WERI-Rb-1 (cell line): ENCODE measurements around the gene EPOP.

ENCODE experiments used
- DNase-seq: peaks from one replicate; pipeline ENCODE4 v3.0.0-alpha.2; 2020
- H3K27ac ChIP-seq: fragments of 250-450 bp; sonication (Bioruptor Pico); 2 replicates; pipeline ENCODE4 v1.5.1; 2020; ENCODE audit warnings: mild to moderate bottlenecking, moderate library complexity
- H3K27me3 ChIP-seq: fragments of 250-450 bp; sonication (Bioruptor Pico); 2 replicates; pipeline ENCODE4 v1.5.1; 2021; ENCODE audit warnings: mild to moderate bottlenecking, low read depth, moderate library complexity; ENCODE audit not compliant: insufficient read depth, severe bottlenecking
- H3K36me3 ChIP-seq: fragments of 250-450 bp; sonication (Bioruptor Pico); 2 replicates; pipeline ENCODE4 v1.5.1; 2020; ENCODE audit warnings: mild to moderate bottlenecking, moderate library complexity
- H3K4me3 ChIP-seq: 2 replicates; pipeline ENCODE4 v1.5.1; 2011; ENCODE audit warnings: low read depth, mild to moderate bottlenecking, control low read depth, low read length
- H3K9me3 ChIP-seq: fragments of 250-450 bp; sonication (Bioruptor Pico); 2 replicates; pipeline ENCODE4 v1.5.1; 2021; ENCODE audit warnings: mild to moderate bottlenecking, moderate library complexity; ENCODE audit not compliant: severe bottlenecking
- TF ChIP-seq, protein P1 (sequence below): IDR thresholded peaks from 2 replicates; pipeline ENCODE4 v1.5.1; 2011; ENCODE audit warnings: low read depth, mild to moderate bottlenecking, control low read depth, inconsistent platforms, low read length

The EPOP gene

DNA sequence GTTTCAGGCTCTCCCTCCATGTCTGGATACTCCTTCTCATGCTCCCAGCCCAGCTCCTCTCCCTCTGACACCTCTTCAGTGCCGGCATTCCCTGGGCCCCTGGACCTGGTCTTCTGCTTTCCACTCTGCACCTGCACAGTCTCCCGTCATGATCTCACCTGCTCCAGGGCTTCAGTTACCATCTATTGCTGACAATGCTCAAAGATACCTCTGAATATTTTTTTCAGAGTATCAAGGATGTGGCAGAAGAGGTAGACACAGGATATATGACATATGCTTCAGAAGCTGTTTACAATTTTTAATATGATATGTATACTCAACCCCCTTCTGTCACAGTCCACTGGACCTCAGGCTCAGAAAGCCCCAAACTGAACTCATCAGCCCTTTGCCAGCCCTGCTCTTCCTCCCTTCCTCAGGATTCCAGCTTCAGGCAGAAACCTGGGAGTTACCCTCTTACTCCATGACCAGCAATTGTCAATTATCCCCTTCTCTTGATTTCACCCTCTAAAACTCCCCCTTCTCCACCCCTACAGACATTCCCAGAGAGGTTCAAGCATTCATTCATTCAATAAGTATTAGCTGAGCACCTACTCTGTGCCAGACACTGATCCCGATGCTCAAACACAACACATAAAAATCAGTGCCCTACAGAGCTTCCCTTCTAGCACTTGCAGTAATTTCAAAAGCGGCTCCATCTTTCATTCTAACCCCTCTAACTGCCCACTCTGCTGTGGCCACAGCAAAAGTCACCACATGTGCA lies 22.5 kb upstream of the EPOP start:
- DNase-seq: no peak
- TF ChIP-seq, protein P1, sequence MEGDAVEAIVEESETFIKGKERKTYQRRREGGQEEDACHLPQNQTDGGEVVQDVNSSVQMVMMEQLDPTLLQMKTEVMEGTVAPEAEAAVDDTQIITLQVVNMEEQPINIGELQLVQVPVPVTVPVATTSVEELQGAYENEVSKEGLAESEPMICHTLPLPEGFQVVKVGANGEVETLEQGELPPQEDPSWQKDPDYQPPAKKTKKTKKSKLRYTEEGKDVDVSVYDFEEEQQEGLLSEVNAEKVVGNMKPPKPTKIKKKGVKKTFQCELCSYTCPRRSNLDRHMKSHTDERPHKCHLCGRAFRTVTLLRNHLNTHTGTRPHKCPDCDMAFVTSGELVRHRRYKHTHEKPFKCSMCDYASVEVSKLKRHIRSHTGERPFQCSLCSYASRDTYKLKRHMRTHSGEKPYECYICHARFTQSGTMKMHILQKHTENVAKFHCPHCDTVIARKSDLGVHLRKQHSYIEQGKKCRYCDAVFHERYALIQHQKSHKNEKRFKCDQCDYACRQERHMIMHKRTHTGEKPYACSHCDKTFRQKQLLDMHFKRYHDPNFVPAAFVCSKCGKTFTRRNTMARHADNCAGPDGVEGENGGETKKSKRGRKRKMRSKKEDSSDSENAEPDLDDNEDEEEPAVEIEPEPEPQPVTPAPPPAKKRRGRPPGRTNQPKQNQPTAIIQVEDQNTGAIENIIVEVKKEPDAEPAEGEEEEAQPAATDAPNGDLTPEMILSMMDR: no peak
- Histone ChIP-seq H3K9me3 (no peaks in the 10 kb centered on the region), H3K27ac (no peak overlapping the region), H3K36me3 (no peaks in the 10 kb centered on the region), H3K4me3 (no peak overlapping the region), H3K27me3 (no peaks in the 10 kb centered on the region)

DNA sequence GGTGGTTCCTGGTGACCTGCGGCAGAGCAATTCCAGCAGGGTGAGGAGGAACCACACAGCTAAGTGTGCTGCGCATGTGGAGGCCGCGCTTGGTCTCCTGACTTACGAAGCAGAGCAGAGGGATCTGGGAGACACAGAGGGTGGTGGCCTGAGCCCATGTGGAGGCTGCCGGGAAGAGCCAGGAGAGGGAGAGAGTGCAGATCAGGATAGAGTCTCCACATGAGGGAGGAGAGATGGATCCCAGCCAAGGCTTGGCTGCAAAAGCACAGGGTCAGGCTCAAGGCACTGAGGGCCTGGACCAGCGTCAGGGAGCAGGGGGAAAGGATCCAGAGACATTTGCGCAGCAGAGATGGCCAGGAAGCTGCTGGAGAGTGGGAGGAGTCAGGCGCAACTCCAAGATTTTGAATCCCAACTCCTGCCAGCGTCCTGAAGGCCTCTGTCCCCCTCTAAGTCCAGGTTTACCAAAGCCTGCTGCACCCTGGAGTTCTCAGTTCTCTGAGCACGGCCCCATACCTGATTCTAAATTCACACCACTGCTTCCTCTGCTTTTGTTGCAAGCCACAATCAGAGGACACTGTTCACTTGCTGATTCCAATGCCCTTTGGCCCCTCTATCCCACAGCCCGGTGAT lies 19.1 kb upstream of the EPOP start:
- H3K9me3 ChIP-seq: no peaks in the 10 kb centered on the region
- DNase-seq: no peak
- no peaks in the 10 kb centered on the region for H3K36me3 ChIP-seq
- no peak overlapping the region for H3K27ac ChIP-seq
- no peak overlapping the region for H3K4me3 ChIP-seq
- TF ChIP-seq, protein P1: no peak
- H3K27me3 ChIP-seq: no peaks in the 10 kb centered on the region

DNA sequence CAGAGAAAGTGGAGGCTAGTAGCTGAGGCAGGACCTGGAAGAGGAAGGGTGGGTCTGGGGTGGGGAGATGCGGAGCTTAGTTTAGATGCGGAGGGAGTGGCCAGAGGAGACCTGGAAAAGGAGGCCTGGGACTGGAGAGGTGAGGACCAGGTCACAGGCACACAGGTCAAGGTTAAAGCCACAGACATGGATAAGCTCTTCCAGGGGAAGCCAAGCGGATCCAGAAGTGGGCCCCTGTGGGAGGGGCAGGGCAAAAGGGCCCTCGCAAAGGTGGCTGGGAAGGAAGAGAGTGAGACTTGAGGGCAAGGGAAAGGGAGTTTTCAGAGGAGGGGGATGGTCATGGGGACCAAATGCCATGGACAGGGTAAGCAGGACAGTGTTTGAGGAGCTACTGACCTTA lies 16.4 kb upstream of the EPOP start:
- no peaks in the 10 kb centered on the region for H3K9me3 ChIP-seq
- no peak overlapping the region for H3K4me3 ChIP-seq
- no peaks in the 10 kb centered on the region for H3K36me3 ChIP-seq
- H3K27me3 ChIP-seq: no peaks in the 10 kb centered on the region
- DNase-seq: no peak
- no peak overlapping the region for H3K27ac ChIP-seq
- TF ChIP-seq, protein P1: no peak

DNA sequence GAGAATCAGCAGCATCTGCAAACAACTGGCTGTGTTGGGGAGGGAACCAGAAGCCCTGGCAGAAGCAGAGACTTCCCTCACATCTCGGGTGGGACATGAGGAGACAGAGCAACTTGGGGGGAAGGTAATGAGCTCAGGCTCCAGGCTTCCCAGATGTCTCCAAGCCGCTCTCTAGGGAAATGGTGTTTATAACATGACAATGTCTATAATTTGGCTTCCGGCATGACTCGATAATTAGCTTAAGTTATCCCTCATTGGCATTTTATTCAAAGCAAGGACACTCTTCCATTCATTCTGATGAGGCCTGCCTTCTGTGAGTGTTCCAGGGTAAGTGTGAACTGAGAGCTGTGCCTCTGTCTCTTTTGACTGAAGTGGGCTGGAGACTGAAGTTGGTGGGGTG lies 15.6 kb upstream of the EPOP start:
- Histone ChIP-seq H3K9me3 (no peaks in the 10 kb centered on the region), H3K27ac (no peak overlapping the region), H3K27me3 (no peaks in the 10 kb centered on the region), H3K36me3 (no peaks in the 10 kb centered on the region), H3K4me3 (no peak overlapping the region)
- DNase-seq: no peak
- TF ChIP-seq, protein P1: no peak

DNA sequence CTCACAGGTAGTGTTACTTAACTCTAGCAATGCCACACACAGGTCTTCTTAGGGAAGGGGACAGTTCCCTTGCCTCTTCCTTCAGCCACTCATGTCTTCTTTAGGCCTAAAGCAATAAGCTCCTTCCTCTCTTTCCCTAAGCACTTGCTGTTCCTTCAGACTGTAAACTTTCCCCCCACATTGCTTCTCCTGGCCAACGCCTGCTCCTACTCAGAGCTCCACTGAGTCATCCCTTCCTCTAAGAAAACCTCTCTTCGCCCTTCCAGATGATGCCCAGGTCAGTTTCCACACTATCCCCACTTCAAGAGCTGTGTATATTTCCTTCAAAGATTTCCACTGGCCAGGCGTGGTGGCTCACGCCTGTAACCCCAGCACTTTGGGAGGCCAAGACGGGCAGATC lies 12.5 kb upstream of the EPOP start:
- Histone ChIP-seq H3K9me3 (no peaks in the 10 kb centered on the region), H3K36me3 (no peaks in the 10 kb centered on the region), H3K27me3 (no peaks in the 10 kb centered on the region), H3K27ac (no peak overlapping the region), H3K4me3 (no peak overlapping the region)
- TF ChIP-seq, protein P1: no peak
- no peak for DNase-seq
